Fibroblast of lung (primary cell): ENCODE results near the gene PLXNA2. TPM values are rescaled to one million over a fixed set of nuclear protein-coding genes. Genes with fewer than 3 reads are reported as not detected.

ENCODE experiments used
- DNase-seq, 2 donors: peaks; one replicate each; pipeline versions ENCODE4 v3.0.0 to v3.0.0-alpha.2; 2010; ENCODE audit warnings: low read depth in 2 of 2
- H2AFZ ChIP-seq: 2 replicates; pipeline ENCODE4 v1.5.1; 2012; ENCODE audit warnings: low read length, control low read depth, inconsistent platforms
- H3K27ac ChIP-seq: 2 replicates; pipeline ENCODE4 v1.5.1; 2011; ENCODE audit warnings: low read length, control low read depth; ENCODE audit not compliant: insufficient read depth
- H3K27me3 ChIP-seq: 2 replicates; pipeline ENCODE4 v1.5.1; 2011; ENCODE audit warnings: mild to moderate bottlenecking, low read length; ENCODE audit not compliant: control insufficient read depth, insufficient read depth
- H3K36me3 ChIP-seq: 2 replicates; pipeline ENCODE4 v1.5.1; 2011; ENCODE audit warnings: low read length; ENCODE audit not compliant: control insufficient read depth, insufficient read depth
- H3K4me1 ChIP-seq: 2 replicates; pipeline ENCODE4 v1.5.1; 2011; ENCODE audit warnings: low read length; ENCODE audit not compliant: control insufficient read depth, insufficient read depth; ENCODE audit errors: extremely low read depth
- H3K4me2 ChIP-seq: 2 replicates; pipeline ENCODE4 v1.5.1; 2011; ENCODE audit warnings: low read length, control low read depth; ENCODE audit not compliant: insufficient read depth; ENCODE audit errors: extremely low read depth
- H3K4me3 ChIP-seq, 4 experiments: fragments of 200-600 bp in 1 of 4; sonication (generic) in 1 of 4; replicated peaks in 1 of 4; 2 replicates each; pipeline ENCODE4 v1.5.1; 2011 to 2016; ENCODE audit warnings: low read length in 4 of 4, low read depth in 3 of 4, mild to moderate bottlenecking in 3 of 4, control low read depth in 2 of 4, inconsistent platforms in 1 of 4, mixed read lengths in 1 of 4; ENCODE audit not compliant: insufficient read depth in 1 of 4; ENCODE audit errors: control extremely low read depth in 1 of 4
- H3K79me2 ChIP-seq: 2 replicates; pipeline ENCODE4 v1.5.1; 2012; ENCODE audit warnings: mild to moderate bottlenecking, low read length, inconsistent platforms; ENCODE audit not compliant: control insufficient read depth, insufficient read depth
- H3K9ac ChIP-seq: 2 replicates; pipeline ENCODE4 v1.5.1; 2011; ENCODE audit warnings: mild to moderate bottlenecking, low read length, control low read depth; ENCODE audit not compliant: insufficient read depth
- H3K9me3 ChIP-seq: 2 replicates; pipeline ENCODE4 v1.5.1; 2012; ENCODE audit warnings: low read depth, low read length; ENCODE audit not compliant: control insufficient read depth, insufficient read depth
- H4K20me1 ChIP-seq: 2 replicates; pipeline ENCODE4 v1.5.1; 2011; ENCODE audit warnings: low read length; ENCODE audit not compliant: control insufficient read depth, insufficient read depth; ENCODE audit errors: extremely low read depth
- CTCF ChIP-seq, 2 donors: IDR thresholded peaks in 1 of 2; conservative IDR thresholded peaks in 1 of 2; 1 replicate in 1 of 2; 2 replicates in 1 of 2; pipeline ENCODE4 v1.5.1; 2011 to 2012; ENCODE audit warnings: low read length in 2 of 2, control low read depth in 1 of 2, inconsistent platforms in 1 of 2, low read depth in 1 of 2, mild to moderate bottlenecking in 1 of 2
- EZH2 ChIP-seq: IDR thresholded peaks from 2 replicates; pipeline ENCODE4 v1.5.1; 2012; ENCODE audit warnings: low read length, control low read depth, mild to moderate bottlenecking; ENCODE audit errors: missing control alignments
- polyA plus RNA-seq, 2 donors: library from polyadenylated mRNA; depleted of rRNA in 1 of 2; stranded (reverse) in 1 of 2; unstranded in 1 of 2; fragments of >200 nt; gene quantifications; 2 replicates each; pipeline ENCODE4 v1.2.1, GENCODE V29; 2011 to 2012; ENCODE audit warnings: missing spikeins in 1 of 2
- total RNA-seq: library from RNA; depleted of rRNA; stranded (reverse); fragments of >200 nt; gene quantifications from 2 replicates; pipeline ENCODE4 v1.2.1, GENCODE V29; 2014

Gene PLXNA2
- total and polyA plus RNA-seq, 2 donors (not counting 1 experiment from before 2014, with no cell fraction given), result 0.43 to 2.0 TPM

DNA sequence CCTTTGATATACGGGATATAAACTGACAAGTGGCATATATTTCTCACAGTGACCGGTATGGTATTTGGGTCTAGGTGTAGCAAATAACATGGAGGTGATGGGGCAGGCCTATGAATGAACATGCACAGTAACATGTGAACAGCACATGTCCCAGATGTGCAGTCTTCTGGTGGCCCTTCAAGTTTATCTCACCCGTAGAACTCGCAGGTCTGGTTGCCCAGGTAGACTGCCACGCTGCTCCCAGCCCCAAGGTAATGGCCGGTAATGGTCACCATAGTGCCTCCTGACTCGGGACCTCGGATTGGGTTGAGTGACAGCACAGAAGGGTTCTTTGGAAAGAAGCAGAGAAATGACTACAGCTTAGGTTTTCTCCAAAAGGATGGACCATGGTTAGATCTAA, 192.0 kb downstream of the PLXNA2 start:
- no peak for TF ChIP-seq CTCF (conservative IDR thresholded peaks at IDR 0.05 in 1 of 2, IDR thresholded peaks at IDR 0.05 in 1 of 2; ENCODE audit: low read depth in 1 of 2, low read length in 2 of 2)
- no peak for TF ChIP-seq EZH2
- Histone ChIP-seq H4K20me1 (no peaks in the 10 kb centered on the region), H3K9me3 (no peaks in the 10 kb centered on the region), H3K27ac (no peak overlapping the region), H3K4me3 (no peak overlapping the region), H3K79me2 (no peaks in the 10 kb centered on the region), H3K27me3 (no peaks in the 10 kb centered on the region), H3K4me2 (no peak overlapping the region), H3K9ac (no peak overlapping the region), H2AFZ (no peak overlapping the region), H3K36me3 (no peaks in the 10 kb centered on the region), H3K4me1 (no peaks in the 10 kb centered on the region)
- DNase-seq, result no peak

- no peak for TF ChIP-seq CTCF (conservative IDR thresholded peaks at IDR 0.05 in 1 of 2, IDR thresholded peaks at IDR 0.05 in 1 of 2; ENCODE audit: low read depth in 1 of 2, low read length in 2 of 2)
- no peak for TF ChIP-seq EZH2
- no peaks in the 10 kb centered on the region for H3K36me3 ChIP-seq
These were observed 192.5 kb downstream of the PLXNA2 start for GRCh38 chr1:208051651-208052050.

GRCh38 chr1:208048904-208049303, 195.3 kb downstream of the PLXNA2 start:
- no peaks in the 10 kb centered on the region for H3K9me3 ChIP-seq
- TF ChIP-seq CTCF (conservative IDR thresholded peaks at IDR 0.05 in 1 of 2, IDR thresholded peaks at IDR 0.05 in 1 of 2; ENCODE audit: low read depth in 1 of 2, low read length in 2 of 2) (no peak), EZH2 (no peak)
- H3K4me2 ChIP-seq, result no peak overlapping the region
- no peaks in the 10 kb centered on the region for H3K36me3 ChIP-seq
- H3K27me3 ChIP-seq, result no peaks in the 10 kb centered on the region
- H3K9ac ChIP-seq, result no peak overlapping the region
- no peak overlapping the region for H3K27ac ChIP-seq
- DNase-seq, result no peak
- no peak overlapping the region for H3K4me3 ChIP-seq
- no peaks in the 10 kb centered on the region for H3K79me2 ChIP-seq
- H3K4me1 ChIP-seq, result no peaks in the 10 kb centered on the region
- no peaks in the 10 kb centered on the region for H4K20me1 ChIP-seq
- no peak overlapping the region for H2AFZ ChIP-seq

More at GRCh38 chr1:208051651-208052050, 192.5 kb downstream of the PLXNA2 start:
- no peak for DNase-seq
- Histone ChIP-seq H3K27ac (no peak overlapping the region), H4K20me1 (no peaks in the 10 kb centered on the region), H2AFZ (no peak overlapping the region), H3K4me2 (no peak overlapping the region), H3K4me1 (no peaks in the 10 kb centered on the region), H3K9ac (no peak overlapping the region), H3K4me3 (no peak overlapping the region), H3K79me2 (no peaks in the 10 kb centered on the region), H3K27me3 (no peaks in the 10 kb centered on the region), H3K9me3 (no peaks in the 10 kb centered on the region)
